OCI-LY7 (cell line): ENCODE measurements around the gene EXOC6B. TPM values are rescaled to one million over a fixed set of nuclear protein-coding genes. Genes with fewer than 3 reads are reported as not detected.

Source experiments
- BruUV-seq: library from RNA; stranded (reverse); fragments of 400-500 nt; replicated peaks from 2 replicates; lab custom pipeline; 2021; lab: Mats Ljungman, UMichigan
- CTCF ChIA-PET: fragments of 300-600 bp; sonication (Branson Sonifier 250); formaldehyde crosslinking; loops from one replicate; lab custom pipeline; 2022; ENCODE audit warnings: antibody characterized with exemption; ENCODE audit not compliant: unreplicated experiment; lab: Charles Lee
- POLR2A ChIA-PET: fragments of 300-600 bp; sonication (Branson Sonifier 250); formaldehyde crosslinking; loops from one replicate; lab custom pipeline; 2022; ENCODE audit warnings: antibody characterized with exemption; lab: Charles Lee
- DNase-seq: peaks from one replicate; pipeline ENCODE4 v3.0.0-alpha.2; 2015; ENCODE audit warnings: low spot score
- H2AFZ ChIP-seq: fragments of 200-600 bp; sonication (generic), shearing (Covaris generic); 2 replicates; pipeline ENCODE4 v1.6.1; 2014; ENCODE audit warnings: mild to moderate bottlenecking, antibody characterized with exemption, low read length, moderate library complexity
- H3K27ac ChIP-seq: fragments of 200-600 bp; sonication (generic); 2 replicates; pipeline ENCODE4 v1.5.1; 2014; ENCODE audit warnings: mixed run types, low read depth, mild to moderate bottlenecking, moderate library complexity, low read length, inconsistent platforms; ENCODE audit not compliant: poor library complexity, severe bottlenecking
- H3K36me3 ChIP-seq: fragments of 200-600 bp; sonication (generic); 2 replicates; pipeline ENCODE4 v1.6.1; 2014; ENCODE audit warnings: mild to moderate bottlenecking, antibody characterized with exemption, low read length, moderate library complexity, mixed read lengths; ENCODE audit not compliant: insufficient read depth
- H3K4me1 ChIP-seq: fragments of 200-600 bp; sonication (generic); 2 replicates; pipeline ENCODE4 v1.5.1; 2014; ENCODE audit warnings: mild to moderate bottlenecking, low read length; ENCODE audit not compliant: insufficient read depth, poor library complexity, severe bottlenecking
- H3K4me2 ChIP-seq: fragments of 200-600 bp; sonication (generic); 2 replicates; pipeline ENCODE4 v1.6.1; 2014; ENCODE audit warnings: mild to moderate bottlenecking, low read length
- H3K4me3 ChIP-seq: fragments of 200-600 bp; sonication (generic); 2 replicates; pipeline ENCODE4 v1.5.1; 2014; ENCODE audit warnings: mild to moderate bottlenecking, low read depth, low read length; ENCODE audit not compliant: poor library complexity, severe bottlenecking
- H3K79me2 ChIP-seq: fragments of 200-600 bp; sonication (generic); 2 replicates; pipeline ENCODE4 v1.6.1; 2016; ENCODE audit warnings: low read depth, mild to moderate bottlenecking, low read length, moderate library complexity, mixed read lengths; ENCODE audit not compliant: insufficient read depth
- H3K9me2 ChIP-seq: fragments of 200-600 bp; sonication (generic); 2 replicates; pipeline ENCODE4 v1.6.1; 2016; ENCODE audit warnings: mild to moderate bottlenecking, low read length, mixed read lengths; ENCODE audit not compliant: insufficient read depth
- H3K9me3 ChIP-seq: fragments of 200-600 bp; sonication (generic); 2 replicates; pipeline ENCODE4 v1.6.1; 2014; ENCODE audit warnings: mild to moderate bottlenecking, mixed run types, low read length, mixed read lengths
- H4K20me1 ChIP-seq: fragments of 200-600 bp; sonication (generic); 2 replicates; pipeline ENCODE4 v1.6.1; 2014; ENCODE audit warnings: mild to moderate bottlenecking, antibody characterized with exemption, low read length, moderate library complexity, mixed read lengths; ENCODE audit not compliant: insufficient read depth
- CTCF ChIP-seq: fragments of 200-600 bp; sonication (generic); conservative IDR thresholded peaks from 2 replicates; pipeline ENCODE4 v1.5.1; 2014; ENCODE audit warnings: mild to moderate bottlenecking, antibody characterized with exemption, low read length, moderate library complexity, mixed read lengths
- EZH2phosphoT487 ChIP-seq: fragments of 200-600 bp; sonication (generic); IDR thresholded peaks from 2 replicates; pipeline ENCODE4 v1.6.1; 2018; ENCODE audit warnings: low read depth, borderline replicate concordance, mild to moderate bottlenecking, mixed run types, antibody characterized with exemption, low read length, moderate library complexity, mixed read lengths
- intact Hi-C: fragments of 100-400 bp; cut with micrococcal nuclease; formaldehyde crosslinking; loops from one replicate; pipeline ENCODE4 v1.10.0; 2022; ENCODE audit not compliant: unreplicated experiment
- total RNA-seq, 2 experiments: library from RNA; depleted of rRNA in 1 of 2; stranded (reverse); fragments of >200 nt in 1 of 2; shearing (Covaris generic) in 1 of 2; gene quantifications; 2 replicates each; pipeline ENCODE4 v1.2.3, GENCODE V29; 2014 to 2022

Gene EXOC6B
- total RNA-seq, 2 experiments from 2014 or later = 5.1 TPM; not detected in 1

- Histone ChIP-seq H3K4me2 (no peak overlapping the region), H2AFZ (no peak overlapping the region)
- intact Hi-C loops = loop anchor here (5.0 to 10.0 kb wide), 2 partner anchors 652 to 1029 kb away; no protein-coding TSS in a partner anchor
Measured at GRCh38 chr2:72576459-72576858, 249.4 kb downstream of the EXOC6B start.

GRCh38 chr2:72574886-72575285, 250.9 kb downstream of the EXOC6B start:
- no TSS peak for BruUV-seq
- H3K36me3 ChIP-seq = no peaks in the 10 kb centered on the region
- H4K20me1 ChIP-seq = no peaks in the 10 kb centered on the region
- no peak overlapping the region for H2AFZ ChIP-seq
- H3K9me3 ChIP-seq = no peaks in the 10 kb centered on the region
- POLR2A ChIA-PET = interaction anchor here (1.2 kb wide), 1 partner anchor 35 kb away, joined by 3 read pairs; no protein-coding TSS in a partner anchor
- DNase-seq = no peak
- no peak overlapping the region for H3K4me2 ChIP-seq
- TF ChIP-seq EZH2phosphoT487 (no peak), CTCF (no peak)
- H3K27ac ChIP-seq = no peak overlapping the region
- intact Hi-C loops = loop anchor here (5.0 to 10.0 kb wide), 2 partner anchors 650 to 1028 kb away; no protein-coding TSS in a partner anchor
- CTCF ChIA-PET = no interaction called here
- no peaks in the 10 kb centered on the region for H3K9me2 ChIP-seq
- H3K4me3 ChIP-seq = no peak overlapping the region
- H3K79me2 ChIP-seq = no peaks in the 10 kb centered on the region
- H3K4me1 ChIP-seq = no peaks in the 10 kb centered on the region

More at GRCh38 chr2:72576459-72576858, 249.4 kb downstream of the EXOC6B start:
- no peak for DNase-seq
- CTCF ChIA-PET = no interaction called here
- POLR2A ChIA-PET = interaction anchor here (0.5 to 1.2 kb wide), 2 partner anchors 9 to 28 kb away, joined by 3 read pairs; no protein-coding TSS in a partner anchor
- Histone ChIP-seq H3K9me2 (no peaks in the 10 kb centered on the region), H3K36me3 (no peaks in the 10 kb centered on the region), H3K4me1 (no peaks in the 10 kb centered on the region), H3K27ac (no peak overlapping the region), H3K79me2 (no peaks in the 10 kb centered on the region), H3K9me3 (no peaks in the 10 kb centered on the region), H4K20me1 (no peaks in the 10 kb centered on the region), H3K4me3 (no peak overlapping the region)
- BruUV-seq = no TSS peak
- TF ChIP-seq CTCF = no peak
- TF ChIP-seq EZH2phosphoT487 = no peak

GRCh38 chr2:72573232-72573631, 252.6 kb downstream of the EXOC6B start:
- TF ChIP-seq EZH2phosphoT487 = no peak
- Histone ChIP-seq H4K20me1 (no peaks in the 10 kb centered on the region), H3K9me2 (no peaks in the 10 kb centered on the region), H3K36me3 (no peaks in the 10 kb centered on the region), H3K4me1 (no peaks in the 10 kb centered on the region), H3K79me2 (no peaks in the 10 kb centered on the region), H3K4me3 (no peak overlapping the region), H3K27ac (no peak overlapping the region), H2AFZ (no peak overlapping the region), H3K9me3 (no peaks in the 10 kb centered on the region), H3K4me2 (no peak overlapping the region)
- intact Hi-C loops = loop anchor here (10.0 kb wide), 1 partner anchor 648 kb away; no protein-coding TSS in a partner anchor
- CTCF ChIA-PET = no interaction called here
- no TSS peak for BruUV-seq
- POLR2A ChIA-PET = no interaction called here
- no peak for DNase-seq
